HG02943 (cell line): ENCODE data around the gene PCID2.

Experiments
- ATAC-seq: cut with Tn5 transposase; IDR thresholded peaks from one replicate; pipeline ENCODE4 v1.9.1; 2021; ENCODE audit warnings: mild to moderate bottlenecking, low read depth, moderate library complexity; ENCODE audit not compliant: unreplicated experiment

PCID2 gene

DNA sequence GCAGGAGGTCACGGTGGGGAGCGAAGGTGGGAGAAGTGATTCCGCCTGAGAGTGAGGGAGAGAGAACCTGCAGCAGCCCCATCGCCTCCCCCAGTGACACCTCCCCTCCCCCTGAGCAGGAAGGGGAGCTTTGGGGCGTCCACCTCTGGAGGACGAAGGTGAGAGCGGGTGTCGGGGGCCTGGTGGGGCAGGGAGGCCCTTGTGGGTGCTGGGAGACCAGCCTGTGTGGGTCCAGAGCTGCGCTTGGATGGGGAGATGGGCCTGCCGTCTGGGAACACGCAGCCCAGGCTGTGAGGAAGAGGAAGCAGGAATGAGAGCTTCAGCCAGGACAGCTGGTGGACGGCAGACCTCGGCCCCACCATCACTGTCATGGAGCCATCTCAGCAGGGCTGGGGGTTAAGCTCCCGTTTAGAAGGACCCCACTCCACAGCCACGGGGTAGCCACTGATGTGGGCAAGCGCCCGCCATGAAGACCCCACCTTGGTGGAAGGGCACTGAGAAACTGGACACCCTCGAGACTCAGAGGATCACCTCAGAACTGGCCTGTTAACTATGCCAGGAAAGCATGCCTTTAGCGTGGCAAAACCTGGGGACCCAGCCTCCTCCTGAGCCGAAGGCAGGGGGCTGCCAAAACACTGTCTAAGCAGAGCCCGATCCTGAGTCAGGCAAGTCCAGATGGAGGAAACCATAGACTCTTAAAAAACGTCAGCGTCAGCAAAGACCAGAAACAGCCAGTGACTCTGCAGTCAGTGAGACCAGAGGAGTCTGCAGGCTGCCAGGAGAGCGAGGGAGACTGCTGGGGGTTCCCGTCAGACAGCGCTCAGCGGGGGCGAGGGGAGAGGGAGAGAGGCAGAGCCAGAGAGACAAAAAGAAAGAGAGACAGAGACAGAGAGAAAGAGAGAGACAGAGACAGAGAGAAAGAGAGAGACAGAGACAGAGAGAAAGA, 56.5 kb downstream of the PCID2 start:
- ATAC-seq: no peak

DNA sequence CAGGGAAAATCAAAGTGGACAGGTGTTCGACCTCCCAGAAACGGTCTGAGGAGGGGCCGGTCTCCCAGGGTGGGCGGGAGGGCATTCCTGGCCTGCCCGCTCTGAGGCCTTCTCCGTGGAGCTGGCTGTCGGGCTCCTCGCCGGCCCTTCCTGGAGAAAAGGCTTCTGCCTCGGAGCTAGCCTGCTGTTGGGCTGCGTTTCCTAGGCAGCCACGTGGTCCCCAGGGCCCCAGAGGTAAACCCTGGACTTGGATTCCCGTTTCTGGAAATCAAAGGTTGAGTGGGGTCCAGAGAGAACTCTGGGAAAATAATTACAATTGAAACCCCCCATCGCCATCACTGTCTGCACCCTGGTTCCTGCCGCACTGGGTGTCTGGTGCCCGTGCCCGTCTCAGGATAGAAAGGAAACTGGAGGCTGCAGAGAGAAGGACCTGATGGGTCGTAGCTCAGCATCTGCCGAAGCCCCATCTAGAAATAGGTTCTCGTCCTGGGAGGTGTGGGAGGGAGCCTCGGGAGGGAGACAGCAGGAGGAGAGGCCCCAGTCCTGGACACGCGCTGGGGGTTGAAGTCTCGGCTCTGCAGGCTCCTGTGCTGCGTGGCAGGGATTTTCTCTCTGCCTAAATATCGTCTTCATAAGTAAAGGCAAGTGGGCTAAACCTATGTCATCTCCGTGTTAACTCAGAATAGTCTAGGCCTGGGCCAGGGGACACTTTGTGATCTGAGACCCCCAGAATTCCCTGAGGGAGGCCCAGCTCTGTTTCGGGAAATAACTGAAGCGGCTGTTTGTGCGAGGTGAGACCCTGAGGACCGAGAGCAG, 57.7 kb downstream of the PCID2 start:
- ATAC-seq: no peak

DNA sequence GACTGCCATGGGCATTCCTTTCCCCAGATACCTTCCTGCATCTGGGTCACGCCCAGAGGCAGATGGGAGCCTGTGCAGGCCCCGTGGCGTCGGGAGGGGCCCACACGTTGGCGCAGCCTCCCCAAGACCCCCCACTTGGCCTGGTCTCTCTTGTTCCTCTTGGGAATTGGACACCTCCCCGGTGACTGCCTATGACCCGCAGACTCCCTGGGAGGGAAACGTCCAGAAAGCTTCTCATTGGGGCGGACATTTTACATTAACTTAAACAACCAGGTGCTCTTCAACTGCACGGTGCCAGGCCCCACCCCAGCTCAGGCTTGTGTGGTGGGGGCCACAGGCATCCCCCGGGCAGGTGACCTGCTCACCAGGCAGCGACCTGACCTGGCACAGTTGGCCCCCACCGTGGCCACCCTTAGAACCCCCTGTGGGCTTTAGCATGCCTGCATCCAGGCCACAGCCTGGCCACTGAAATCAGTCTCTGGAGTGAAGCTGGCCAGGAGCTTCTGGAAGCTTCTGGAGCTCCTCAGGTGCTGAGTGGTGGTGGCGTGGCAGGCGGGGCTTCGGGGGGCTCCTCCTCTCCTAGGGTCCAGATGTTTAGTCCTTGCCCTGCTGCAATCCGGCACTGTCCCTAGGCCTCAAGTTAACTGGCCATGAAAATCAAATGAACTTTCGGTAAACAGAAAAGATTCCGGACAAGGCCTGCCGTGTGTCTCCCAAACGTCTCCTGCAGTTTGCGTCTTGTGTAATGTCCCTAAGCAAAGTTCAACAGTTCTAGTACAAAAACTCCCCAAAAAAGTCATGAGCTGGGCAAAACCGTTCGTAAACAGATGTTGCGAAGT, 58.5 kb downstream of the PCID2 start:
- ATAC-seq: no peak

DNA sequence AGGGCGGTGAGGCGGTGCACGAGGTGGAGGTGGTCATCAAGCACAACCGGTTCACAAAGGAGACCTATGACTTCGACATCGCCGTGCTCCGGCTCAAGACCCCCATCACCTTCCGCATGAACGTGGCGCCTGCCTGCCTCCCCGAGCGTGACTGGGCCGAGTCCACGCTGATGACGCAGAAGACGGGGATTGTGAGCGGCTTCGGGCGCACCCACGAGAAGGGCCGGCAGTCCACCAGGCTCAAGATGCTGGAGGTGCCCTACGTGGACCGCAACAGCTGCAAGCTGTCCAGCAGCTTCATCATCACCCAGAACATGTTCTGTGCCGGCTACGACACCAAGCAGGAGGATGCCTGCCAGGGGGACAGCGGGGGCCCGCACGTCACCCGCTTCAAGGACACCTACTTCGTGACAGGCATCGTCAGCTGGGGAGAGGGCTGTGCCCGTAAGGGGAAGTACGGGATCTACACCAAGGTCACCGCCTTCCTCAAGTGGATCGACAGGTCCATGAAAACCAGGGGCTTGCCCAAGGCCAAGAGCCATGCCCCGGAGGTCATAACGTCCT, 59.4 kb downstream of the PCID2 start:
- ATAC-seq: no peak

DNA sequence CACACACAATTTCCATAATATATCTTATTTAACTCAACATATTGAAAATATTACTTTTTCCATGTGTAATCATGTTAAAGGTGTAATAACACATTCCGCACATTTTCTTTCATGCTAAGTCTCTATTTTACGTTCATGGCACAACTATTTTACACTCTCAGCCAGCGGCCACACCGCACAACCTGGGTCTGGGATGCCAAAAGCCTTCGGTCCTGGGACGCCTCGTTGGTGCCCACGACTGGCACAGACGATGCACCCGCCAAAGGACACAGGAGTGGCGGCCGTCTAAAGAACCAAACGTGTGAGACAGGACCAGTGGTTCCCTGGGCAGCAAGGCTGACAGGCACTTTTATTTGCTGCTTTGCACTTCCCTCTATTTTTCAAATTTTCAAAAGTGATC, 60.1 kb downstream of the PCID2 start:
- ATAC-seq: no peak

DNA sequence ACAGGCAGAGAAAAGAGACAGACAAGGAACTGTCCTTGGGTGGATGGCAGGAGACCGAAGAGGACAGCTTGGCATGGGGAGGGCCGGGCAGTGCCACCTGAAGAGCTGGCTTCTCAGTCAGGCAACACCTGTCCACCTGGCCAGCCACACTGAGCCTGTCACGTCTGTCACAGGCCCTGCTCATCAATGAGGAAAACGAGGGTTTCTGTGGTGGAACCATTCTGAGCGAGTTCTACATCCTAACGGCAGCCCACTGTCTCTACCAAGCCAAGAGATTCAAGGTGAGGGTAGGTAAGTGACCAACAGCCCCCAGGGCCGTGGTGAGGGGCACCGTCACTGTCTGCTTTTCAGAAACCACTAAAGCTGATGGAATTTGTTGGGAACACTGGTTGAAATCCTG, 61.3 kb downstream of the PCID2 start:
- no peak for ATAC-seq

DNA sequence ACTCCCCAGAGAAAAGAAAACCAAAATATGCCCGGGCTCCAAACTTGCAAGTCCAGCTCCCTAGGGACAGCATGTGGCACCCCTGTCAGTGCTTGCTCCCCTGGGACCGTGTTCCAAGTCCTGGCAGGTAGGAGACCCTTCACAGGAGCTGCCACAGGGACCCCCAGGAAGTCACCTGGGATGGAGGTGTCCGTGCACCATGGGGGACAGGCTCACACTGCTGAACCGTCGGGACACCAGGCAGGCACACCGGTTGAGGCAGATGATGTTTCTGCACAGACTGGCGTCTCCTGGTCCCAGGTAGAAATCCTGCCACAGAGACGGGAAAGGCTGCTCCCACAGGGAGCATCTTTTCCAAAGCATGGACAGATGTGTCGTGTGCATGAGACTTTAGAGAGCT, 61.7 kb downstream of the PCID2 start:
- ATAC-seq: no peak

DNA sequence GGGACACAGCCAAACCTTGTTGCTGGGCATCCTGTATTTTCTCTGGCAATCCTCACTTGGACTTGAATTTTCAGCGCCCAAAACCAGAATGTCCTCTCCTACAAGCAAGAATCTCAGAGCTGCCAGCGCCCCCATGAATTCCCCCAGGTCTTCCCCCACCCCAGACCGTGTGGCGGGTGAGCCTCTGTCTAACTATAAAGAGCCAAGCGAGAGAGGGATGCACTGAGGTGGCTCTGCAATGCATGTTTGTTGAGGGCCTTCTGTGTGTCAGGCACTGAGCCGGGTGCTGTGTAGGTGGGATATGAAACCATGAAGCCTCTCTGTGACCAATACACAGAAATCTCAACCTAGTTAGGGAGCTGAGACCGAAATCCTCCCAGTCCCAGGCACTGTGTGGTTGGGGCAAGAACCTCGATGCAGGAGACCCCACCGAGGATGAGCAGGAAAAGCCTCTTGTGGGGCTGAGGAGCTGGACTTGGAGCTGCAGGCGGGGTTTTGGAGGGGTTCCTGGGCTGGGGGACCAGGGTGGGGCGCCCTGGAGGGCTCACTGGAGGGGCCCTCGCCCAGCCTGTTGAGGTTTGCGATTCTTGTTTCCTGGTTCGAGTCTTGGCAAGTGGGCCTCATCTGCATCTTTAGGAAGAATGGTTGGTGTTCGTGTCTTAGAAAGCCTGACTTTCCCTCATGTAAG, 62.4 kb downstream of the PCID2 start:
- ATAC-seq: no peak

DNA sequence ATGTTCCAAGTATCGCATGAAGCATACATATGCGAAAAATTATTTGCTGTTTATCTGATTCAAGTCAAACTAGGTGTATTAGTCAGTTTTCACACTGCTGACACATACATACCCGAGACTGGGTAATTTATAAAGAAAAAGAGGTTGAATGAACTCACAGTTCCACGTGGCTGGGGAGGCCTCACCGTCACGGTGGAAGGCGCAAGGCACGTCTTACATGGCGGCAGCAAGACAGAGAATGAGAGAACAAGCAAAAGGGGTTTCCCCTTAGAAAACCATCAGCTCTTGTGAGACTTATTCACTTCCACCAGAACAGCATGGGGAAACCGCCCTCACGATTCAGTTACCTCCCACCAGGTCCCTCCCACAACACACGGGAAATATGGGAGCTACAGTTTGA, 63.0 kb downstream of the PCID2 start:
- ATAC-seq: no peak

DNA sequence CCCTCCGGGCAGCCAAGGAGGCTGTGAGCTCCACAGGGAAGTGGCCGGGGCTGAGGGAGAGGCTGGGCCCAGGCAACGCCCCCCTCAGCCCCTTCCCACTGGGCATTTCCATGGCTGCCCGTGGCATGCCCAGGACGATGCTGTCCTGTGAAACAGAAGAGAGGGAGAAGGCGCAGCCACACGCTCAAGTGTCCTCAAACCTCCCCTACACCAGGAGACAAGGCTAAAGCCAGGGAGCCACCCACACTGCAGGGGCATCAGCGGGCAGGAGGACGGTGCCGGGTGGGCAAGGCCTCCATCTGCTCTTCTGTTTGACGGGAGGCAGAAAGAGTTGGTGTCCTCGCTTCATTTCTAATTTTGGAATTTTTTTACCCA, 64.2 kb downstream of the PCID2 start:
- no peak for ATAC-seq

DNA sequence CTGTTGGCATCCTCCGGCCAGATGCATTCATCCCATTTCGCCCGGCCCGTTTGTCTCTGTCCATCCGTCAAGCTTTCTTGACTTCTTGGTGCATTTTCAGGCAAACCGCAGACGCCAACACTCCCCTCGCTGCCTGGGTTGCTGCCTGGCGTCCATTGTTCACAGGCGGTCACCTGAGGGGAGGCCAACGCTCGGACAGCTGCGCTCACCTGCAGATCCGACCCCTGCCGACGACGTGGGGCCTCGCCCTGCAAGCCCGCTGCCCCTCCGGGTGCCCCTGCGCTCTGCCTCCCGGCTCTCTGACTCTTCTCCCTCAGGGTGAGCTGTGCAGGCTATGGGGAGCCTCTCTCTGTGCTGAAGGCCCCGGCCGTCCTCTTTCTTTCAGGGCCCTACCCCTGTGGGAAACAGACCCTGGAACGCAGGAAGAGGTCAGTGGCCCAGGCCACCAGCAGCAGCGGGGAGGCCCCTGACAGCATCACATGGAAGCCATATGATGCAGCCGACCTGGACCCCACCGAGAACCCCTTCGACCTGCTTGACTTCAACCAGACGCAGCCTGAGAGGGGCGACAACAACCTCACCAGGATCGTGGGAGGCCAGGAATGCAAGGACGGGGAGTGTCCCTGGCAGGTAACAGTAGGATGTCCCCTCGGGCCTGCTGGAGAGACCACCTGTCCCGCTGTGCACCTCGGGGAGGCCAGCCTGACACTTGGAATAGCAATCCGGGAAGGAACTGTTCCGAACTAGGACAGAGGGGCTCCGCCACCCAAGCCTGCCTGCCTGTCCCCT, 64.8 kb downstream of the PCID2 start:
- ATAC-seq: no peak

DNA sequence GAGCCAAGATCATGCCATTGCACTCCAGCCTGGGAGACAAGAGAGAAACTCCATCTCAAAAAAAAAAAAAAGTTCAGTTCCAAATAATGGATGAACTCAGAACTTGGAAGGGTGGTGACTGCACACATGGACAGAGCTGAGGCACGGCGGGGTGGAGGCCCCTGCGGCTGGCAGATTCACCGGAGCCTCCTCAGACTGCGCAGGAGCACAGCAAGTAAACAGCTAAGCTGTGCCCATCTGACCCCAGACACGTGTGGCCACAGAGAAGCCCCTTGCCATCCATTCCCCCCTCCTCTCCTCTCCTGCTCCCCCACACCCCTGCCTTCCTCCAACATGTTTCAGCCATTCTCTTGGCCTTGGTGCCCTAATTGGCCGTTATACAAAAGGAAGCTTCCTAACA, 65.6 kb downstream of the PCID2 start:
- ATAC-seq: no peak

DNA sequence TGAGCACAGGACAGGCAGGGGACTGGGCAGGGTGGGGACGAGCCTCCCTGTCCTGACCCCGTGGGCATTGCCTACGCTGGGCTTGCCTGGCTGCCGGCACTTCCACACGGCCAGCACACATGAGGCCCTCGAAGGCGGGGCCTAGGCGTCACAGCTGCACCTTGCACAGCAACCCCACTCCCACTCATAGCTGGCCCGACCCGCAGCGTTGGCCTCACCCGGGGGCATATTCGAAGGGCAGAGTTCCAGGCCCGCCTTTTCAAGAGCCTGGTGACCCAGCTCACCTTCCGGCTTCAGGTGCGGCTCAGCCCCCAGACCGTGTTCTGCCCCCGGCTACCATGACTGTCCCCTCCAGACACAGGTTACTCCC, 66.9 kb downstream of the PCID2 start:
- no peak for ATAC-seq

DNA sequence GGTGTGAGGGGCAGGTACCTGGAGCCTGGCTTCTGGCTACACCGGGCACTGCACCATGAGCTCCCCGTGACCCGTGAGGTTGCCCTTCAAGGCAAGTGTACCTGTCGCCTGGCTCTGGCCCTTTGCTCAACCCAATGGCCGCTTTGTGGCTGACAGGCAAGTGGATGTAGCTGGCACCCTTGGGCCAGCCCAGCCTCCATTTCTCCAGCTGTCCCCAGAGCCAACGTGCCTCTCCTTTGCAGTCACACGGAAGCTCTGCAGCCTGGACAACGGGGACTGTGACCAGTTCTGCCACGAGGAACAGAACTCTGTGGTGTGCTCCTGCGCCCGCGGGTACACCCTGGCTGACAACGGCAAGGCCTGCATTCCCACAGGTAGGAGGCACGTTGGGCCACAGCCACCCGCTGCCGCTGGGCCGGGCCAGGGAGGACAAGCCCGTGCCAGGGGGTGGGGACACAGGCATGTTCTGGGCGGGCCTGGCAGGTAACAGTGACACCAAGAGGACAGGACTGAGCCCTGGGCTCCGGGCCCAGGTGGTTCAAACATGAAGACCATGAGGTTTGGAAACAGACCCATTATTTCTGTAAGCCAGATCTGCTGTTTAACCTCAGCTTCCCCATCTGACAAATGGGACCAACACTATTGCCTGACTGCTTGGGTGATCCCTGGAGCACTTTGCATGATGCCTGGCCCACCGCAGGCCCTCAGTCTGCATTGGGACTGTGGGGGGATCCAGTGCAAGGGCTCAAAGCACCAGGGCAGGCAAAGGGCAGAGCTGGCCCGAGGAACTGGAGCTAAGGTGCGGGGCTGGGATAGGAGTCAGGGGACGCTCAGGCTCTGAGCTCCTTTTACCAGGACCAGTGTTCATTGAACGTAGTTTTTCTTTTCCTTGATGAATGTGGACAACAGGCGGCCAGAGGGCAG, 67.5 kb downstream of the PCID2 start:
- no peak for ATAC-seq

DNA sequence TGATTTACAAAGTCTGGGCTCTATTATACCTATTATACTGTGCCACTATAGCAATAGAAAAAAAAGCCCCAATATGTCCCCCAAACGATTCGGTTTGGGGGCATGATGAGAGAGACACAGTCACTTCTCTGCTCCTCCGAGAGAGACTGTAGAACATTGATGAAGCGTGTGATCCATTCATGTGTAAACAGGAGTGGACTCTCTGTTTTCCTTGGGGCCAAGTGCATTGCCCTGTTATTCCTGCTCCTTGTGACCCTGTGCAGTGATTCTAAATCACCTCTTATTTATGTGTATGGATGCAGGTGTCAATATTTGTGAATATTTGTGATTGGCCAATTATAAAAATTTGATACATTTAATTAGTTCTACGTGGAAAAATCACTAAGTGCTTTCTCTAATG, 68.9 kb downstream of the PCID2 start:
- no peak for ATAC-seq

DNA sequence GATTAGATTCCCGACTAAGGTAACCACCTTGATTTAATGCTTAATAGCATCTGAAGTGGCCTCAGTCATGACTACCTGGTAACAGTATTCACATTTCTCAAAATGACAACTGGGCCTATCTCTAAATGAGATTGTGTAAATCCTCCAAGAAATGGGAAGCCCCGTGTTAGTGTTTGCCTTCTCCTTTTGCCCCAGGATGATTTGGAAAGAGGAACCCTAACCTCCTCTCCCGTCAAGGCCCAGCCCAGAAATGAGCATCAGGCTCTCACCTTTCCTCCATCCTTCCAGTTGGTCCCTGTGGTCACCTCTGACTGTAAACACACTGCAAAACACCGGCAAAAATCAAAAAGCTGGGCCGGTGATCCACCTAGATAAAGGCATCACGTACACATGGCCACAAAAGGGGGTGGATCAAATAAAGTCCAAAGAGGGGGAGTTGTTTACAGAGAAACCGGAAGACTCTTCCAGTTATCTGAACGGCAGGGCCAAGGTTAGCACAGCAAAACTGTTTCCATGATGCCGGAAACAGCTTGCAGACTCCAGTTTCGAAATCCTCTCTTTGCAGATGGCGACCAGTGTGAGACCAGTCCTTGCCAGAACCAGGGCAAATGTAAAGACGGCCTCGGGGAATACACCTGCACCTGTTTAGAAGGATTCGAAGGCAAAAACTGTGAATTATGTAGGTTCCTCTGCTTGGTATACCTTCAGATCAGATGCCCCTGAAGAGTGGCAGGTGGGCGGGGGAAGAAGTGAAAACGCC, 69.5 kb downstream of the PCID2 start:
- no peak for ATAC-seq

DNA sequence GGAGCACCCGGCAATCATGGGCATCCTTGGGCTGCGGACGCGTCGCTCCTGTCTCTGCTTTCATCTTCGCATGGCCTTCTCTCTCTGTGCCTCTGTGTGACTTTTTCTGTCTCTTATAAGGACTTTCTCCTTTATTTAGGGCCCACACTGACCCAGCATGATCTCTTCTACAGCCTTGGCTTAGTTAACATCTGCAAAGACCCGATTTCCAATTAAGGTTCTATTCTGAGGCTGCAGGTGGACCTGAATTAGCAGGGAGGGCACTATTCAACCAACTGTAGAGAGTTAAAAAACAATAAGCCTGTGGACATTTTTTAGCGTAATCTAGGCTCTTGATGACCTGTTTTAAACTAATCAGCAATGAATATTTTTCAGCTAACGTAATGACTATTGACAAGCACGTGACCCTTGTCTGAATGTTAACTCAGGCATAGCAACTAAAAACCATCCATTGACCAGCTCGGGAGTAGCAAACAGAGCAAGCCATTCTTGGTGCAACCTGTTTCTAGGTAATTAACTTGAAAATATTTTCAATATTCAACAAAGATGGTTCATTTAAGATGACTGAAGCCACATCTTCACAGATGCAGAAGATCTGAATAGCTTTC, 70.7 kb downstream of the PCID2 start:
- ATAC-seq: no peak
